Natural killer cell (primary cell): Measurements from ENCODE around the gene INTS1. TPM values are rescaled to one million over a fixed set of nuclear protein-coding genes. Genes with fewer than 3 reads are reported as not detected.

ENCODE experiments used
- ATAC-seq, 3 donors: fragments of 150-1000 bp in 2 of 3; fragments of 200-7000 bp in 1 of 3; cut with Tn5 transposase; 1 replicate in 1 of 3; 2 replicates in 2 of 3; pipeline ENCODE4 v1.10.0; 2021; ENCODE audit warnings: mild to moderate bottlenecking in 2 of 3, moderate library complexity in 2 of 3
- DNase-seq, 2 donors: peaks; one replicate each; pipeline versions ENCODE4 v3.0.0 to v3.0.0-alpha.2; 2013 to 2021; ENCODE audit warnings: mixed read lengths in 1 of 2
- H3K27ac ChIP-seq: one replicate; pipeline ENCODE4 v1.5.1; 2013; ENCODE audit warnings: mild to moderate bottlenecking, low read length
- H3K27me3 ChIP-seq: one replicate; pipeline ENCODE4 v1.6.1; 2013; ENCODE audit warnings: low read length; ENCODE audit not compliant: control insufficient read depth, insufficient read depth
- H3K36me3 ChIP-seq: one replicate; pipeline ENCODE4 v1.6.1; 2013; ENCODE audit warnings: low read length; ENCODE audit not compliant: control insufficient read depth, insufficient read depth
- H3K4me1 ChIP-seq: one replicate; pipeline ENCODE4 v1.6.1; 2013; ENCODE audit warnings: low read length; ENCODE audit not compliant: control insufficient read depth, insufficient read depth
- H3K4me3 ChIP-seq: one replicate; pipeline ENCODE4 v1.5.1; 2013; ENCODE audit warnings: low read length
- H3K9me3 ChIP-seq: one replicate; pipeline ENCODE4 v1.6.1; 2013; ENCODE audit warnings: low read length; ENCODE audit not compliant: control insufficient read depth, insufficient read depth
- H3K27ac Mint-ChIP-seq, 2 donors: one replicate each; pipeline ENCODE4 v1.8.0; 2022; ENCODE audit warnings: mild to moderate bottlenecking in 2 of 2, mixed read lengths in 2 of 2, moderate library complexity in 1 of 2
- H3K27me3 Mint-ChIP-seq, 2 donors: one replicate each; pipeline ENCODE4 v1.8.0; 2022; ENCODE audit warnings: low read depth in 2 of 2, mixed read lengths in 2 of 2
- H3K36me3 Mint-ChIP-seq: one replicate; pipeline ENCODE4 v1.8.0; 2022; ENCODE audit warnings: mixed read lengths
- H3K4me1 Mint-ChIP-seq, 2 donors: one replicate each; pipeline ENCODE4 v1.8.0; 2022; ENCODE audit warnings: mixed read lengths in 2 of 2
- H3K4me3 Mint-ChIP-seq: one replicate; pipeline ENCODE4 v1.8.0; 2022; ENCODE audit warnings: mild to moderate bottlenecking, moderate library complexity, mixed read lengths
- H3K9me3 Mint-ChIP-seq, 2 donors: one replicate each; pipeline ENCODE4 v1.8.0; 2022; ENCODE audit warnings: mixed read lengths in 2 of 2
- CTCF ChIP-seq: fragments of 200-600 bp; IDR thresholded peaks from one replicate; pipeline ENCODE4 v1.8.0; 2022; ENCODE audit warnings: antibody characterized with exemption
- WGBS: methylation state at CpG from one replicate; pipeline ENCODE4 v1.1.7; 2013; ENCODE audit warnings: missing lambda C conversion rate; ENCODE audit not compliant: insufficient coverage; 5-methylcytosine and 5-hydroxymethylcytosine counted together
- intact Hi-C: fragments of 100-400 bp; cut with micrococcal nuclease; formaldehyde crosslinking; loops from one replicate; pipeline ENCODE4 v1.14.2; 2022
- total RNA-seq, 4 donors: library from RNA; stranded (reverse); fragments of 120-200 nt in 1 of 4; gene quantifications; one replicate each; pipeline versions ENCODE4 v1.2.3 to v1.2.4, GENCODE V29; 2013 to 2022

Gene INTS1
- total RNA-seq, 3 donors from 2014 or later (not counting 1 experiment from before 2014, with no cell fraction given) = 92.7 to 115 (median 111) TPM

GRCh38 chr7:1460821-1461645 is 43.2 kb downstream of the INTS1 start:
- 43% methylated on average over 29 of the region's 30 CpGs for WGBS
- no peaks in the 10 kb centered on the region for H3K9me3 Mint-ChIP-seq
- peaks cover 6 to 27% of the 10 kb centered on the region in 2 donors for H3K4me1 Mint-ChIP-seq
- no peak overlapping the region for H3K4me3 ChIP-seq
- no peaks in the 10 kb centered on the region for H3K27me3 Mint-ChIP-seq
- no peaks in the 10 kb centered on the region for H3K27me3 ChIP-seq
- no peak overlapping the region for H3K27ac ChIP-seq
- H3K9me3 ChIP-seq = no peaks in the 10 kb centered on the region
- no peaks in the 10 kb centered on the region for H3K36me3 ChIP-seq
- ATAC-seq = no peak
- DNase-seq = no peak
- peak overlapping the region in 1 of 2 donors; percentile 14 for H3K27ac Mint-ChIP-seq
- intact Hi-C loops = no loop called here
- no peaks in the 10 kb centered on the region for H3K36me3 Mint-ChIP-seq
- H3K4me1 ChIP-seq = peaks cover 31% of the 10 kb centered on the region
- TF ChIP-seq CTCF = no peak
- peak overlapping the region; percentile 17 for H3K4me3 Mint-ChIP-seq

- Mint-ChIP-seq H3K36me3 (no peaks in the 10 kb centered on the region), H3K4me3 (peak overlapping the region; percentile 78), H3K9me3 (no peaks in the 10 kb centered on the region), H3K27ac (peak overlapping the region in 1 of 2 donors; percentile 14), H3K4me1 (peaks cover 6 to 26% of the 10 kb centered on the region in 2 donors), H3K27me3 (no peaks in the 10 kb centered on the region)
- H3K4me3 ChIP-seq = peak overlapping the region; percentile 45
- intact Hi-C loops = no loop called here
- no peak for TF ChIP-seq CTCF
- peak overlapping the region; percentile 24 for H3K27ac ChIP-seq
- no peaks in the 10 kb centered on the region for H3K36me3 ChIP-seq
- H3K4me1 ChIP-seq = peaks cover 31% of the 10 kb centered on the region
- WGBS = 13% methylated on average over 30 of the region's 30 CpGs
- no peaks in the 10 kb centered on the region for H3K27me3 ChIP-seq
- H3K9me3 ChIP-seq = no peaks in the 10 kb centered on the region
- ATAC-seq (no peak), DNase-seq (peak in 1 of 2 donors; percentile 59)
Observed at GRCh38 chr7:1459920-1460820, 44.0 kb downstream of the INTS1 start.

- H3K27me3 Mint-ChIP-seq = no peaks in the 10 kb centered on the region
- Histone ChIP-seq H3K36me3 (no peaks in the 10 kb centered on the region), H3K4me1 (peaks cover 31% of the 10 kb centered on the region), H3K27ac (no peak overlapping the region), H3K27me3 (no peaks in the 10 kb centered on the region), H3K9me3 (no peaks in the 10 kb centered on the region), H3K4me3 (peak overlapping the region; percentile 70)
- H3K27ac Mint-ChIP-seq = peak overlapping the region in 1 of 2 donors; percentile 14
- peaks cover 6 to 26% of the 10 kb centered on the region in 2 donors for H3K4me1 Mint-ChIP-seq
- no peaks in the 10 kb centered on the region for H3K36me3 Mint-ChIP-seq
- WGBS = under 1% methylated on average over 32 of the region's 35 CpGs
- peak; percentile 91 to 97 (median 93) for ATAC-seq
- no peaks in the 10 kb centered on the region for H3K9me3 Mint-ChIP-seq
- H3K4me3 Mint-ChIP-seq = peak overlapping the region; percentile 81
- peak; percentile 96 to 98 for DNase-seq
- intact Hi-C loops = no loop called here
- TF ChIP-seq CTCF = no peak
Observed at GRCh38 chr7:1459512-1459892, 44.7 kb downstream of the INTS1 start.
